HL-60 (cell line): Measurements from ENCODE around the gene CLCN4.

Source experiments
- POLR2AphosphoS5 ChIP-seq: IDR thresholded peaks from 2 replicates; pipeline ENCODE4 v1.6.1; 2012; ENCODE audit warnings: low read depth
- REST ChIP-seq: IDR thresholded peaks from 2 replicates; pipeline ENCODE4 v1.6.1; 2012; ENCODE audit warnings: low read depth; ENCODE audit not compliant: insufficient replicate concordance
- TF ChIP-seq, protein P1 (sequence below): IDR thresholded peaks from one replicate; pipeline ENCODE4 v1.5.1; 2011; ENCODE audit warnings: low read length, control low read depth, inconsistent platforms; ENCODE audit not compliant: insufficient read depth

GRCh38 chrX:10111364-10112148 is 45.2 kb upstream of the CLCN4 start:
- TF ChIP-seq, protein P1, sequence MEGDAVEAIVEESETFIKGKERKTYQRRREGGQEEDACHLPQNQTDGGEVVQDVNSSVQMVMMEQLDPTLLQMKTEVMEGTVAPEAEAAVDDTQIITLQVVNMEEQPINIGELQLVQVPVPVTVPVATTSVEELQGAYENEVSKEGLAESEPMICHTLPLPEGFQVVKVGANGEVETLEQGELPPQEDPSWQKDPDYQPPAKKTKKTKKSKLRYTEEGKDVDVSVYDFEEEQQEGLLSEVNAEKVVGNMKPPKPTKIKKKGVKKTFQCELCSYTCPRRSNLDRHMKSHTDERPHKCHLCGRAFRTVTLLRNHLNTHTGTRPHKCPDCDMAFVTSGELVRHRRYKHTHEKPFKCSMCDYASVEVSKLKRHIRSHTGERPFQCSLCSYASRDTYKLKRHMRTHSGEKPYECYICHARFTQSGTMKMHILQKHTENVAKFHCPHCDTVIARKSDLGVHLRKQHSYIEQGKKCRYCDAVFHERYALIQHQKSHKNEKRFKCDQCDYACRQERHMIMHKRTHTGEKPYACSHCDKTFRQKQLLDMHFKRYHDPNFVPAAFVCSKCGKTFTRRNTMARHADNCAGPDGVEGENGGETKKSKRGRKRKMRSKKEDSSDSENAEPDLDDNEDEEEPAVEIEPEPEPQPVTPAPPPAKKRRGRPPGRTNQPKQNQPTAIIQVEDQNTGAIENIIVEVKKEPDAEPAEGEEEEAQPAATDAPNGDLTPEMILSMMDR: no peak
- TF ChIP-seq REST (no peak), POLR2AphosphoS5 (no peak)
